CD4-positive, alpha-beta T cell treated with Interleukin-17A for 1 hour (primary cell): ENCODE measurements around the gene ADSS1.

ENCODE experiments used
- DNase-seq: peaks from one replicate; pipeline ENCODE4 v3.0.0-alpha.2; 2020

ADSS1 gene

GRCh38 chr14:104734991-104735779 lies 11.2 kb downstream of the ADSS1 start:
- DNase-seq, result no peak

GRCh38 chr14:104735830-104736642 lies 12.0 kb downstream of the ADSS1 start:
- no peak for DNase-seq

- DNase-seq, result no peak
These were observed 14.5 kb downstream of the ADSS1 start for GRCh38 chr14:104738375-104739019.

GRCh38 chr14:104739026-104739425 lies 15.0 kb downstream of the ADSS1 start:
- no peak for DNase-seq

- no peak for DNase-seq
These were observed 15.8 kb downstream of the ADSS1 start for GRCh38 chr14:104739546-104740516.

GRCh38 chr14:104741108-104741802 lies 17.2 kb downstream of the ADSS1 start:
- DNase-seq, result no peak

GRCh38 chr14:104741803-104742251 lies 17.8 kb downstream of the ADSS1 start:
- no peak for DNase-seq

GRCh38 chr14:104742586-104743455 lies 18.8 kb downstream of the ADSS1 start:
- DNase-seq, result no peak

- no peak for DNase-seq
These were observed 19.7 kb downstream of the ADSS1 start for GRCh38 chr14:104743461-104744380.

- no peak for DNase-seq
These were observed 20.5 kb downstream of the ADSS1 start for GRCh38 chr14:104744484-104744883.

- no peak for DNase-seq
These were observed 21.4 kb downstream of the ADSS1 start for GRCh38 chr14:104745431-104745830.

- no peak for DNase-seq
These were observed 22.1 kb downstream of the ADSS1 start for GRCh38 chr14:104746071-104746545.

- no peak for DNase-seq
These were observed 23.0 kb downstream of the ADSS1 start for GRCh38 chr14:104746934-104747481.

GRCh38 chr14:104747876-104748275 lies 23.8 kb downstream of the ADSS1 start:
- DNase-seq, result no peak

GRCh38 chr14:104749111-104749649 lies 25.2 kb downstream of the ADSS1 start:
- DNase-seq, result no peak

- no peak for DNase-seq
These were observed 26.2 kb downstream of the ADSS1 start for GRCh38 chr14:104750056-104750752.

- DNase-seq, result peak; percentile 17
These were observed 26.7 kb downstream of the ADSS1 start for GRCh38 chr14:104750753-104751057.
